PC-3 (cell line): ENCODE measurements around the gene ZCWPW2. TPM values are rescaled to one million over a fixed set of nuclear protein-coding genes. Genes with fewer than 3 reads are reported as not detected.

Experiments
- ATAC-seq: fragments of 200-7000 bp; cut with Tn5 transposase; 2 replicates; pipeline ENCODE4 v1.9.1; 2020; ENCODE audit warnings: mild to moderate bottlenecking, moderate library complexity
- BruUV-seq: library from RNA; stranded (reverse); fragments of 400-500 nt; replicated peaks from 2 replicates; lab custom pipeline; 2021; lab: Mats Ljungman, UMichigan
- CTCF ChIA-PET: fragments of 300-600 bp; sonication (Branson Sonifier 250); formaldehyde crosslinking; loops from one replicate; lab custom pipeline; 2022; ENCODE audit warnings: antibody characterized with exemption; lab: Charles Lee
- POLR2A ChIA-PET: fragments of 300-600 bp; sonication (Branson Sonifier 250); formaldehyde crosslinking; loops from one replicate; lab custom pipeline; 2022; ENCODE audit warnings: antibody characterized with exemption; ENCODE audit not compliant: unreplicated experiment; lab: Charles Lee
- DNase-seq: peaks from one replicate; pipeline ENCODE4 v3.0.0-alpha.2; 2015
- H2AFZ ChIP-seq: fragments of 300-600 bp; sonication (generic); 2 replicates; pipeline ENCODE4 v1.6.0; 2016; ENCODE audit warnings: antibody characterized with exemption, low read length
- H3F3A ChIP-seq: fragments of 300-600 bp; sonication (generic); one replicate; pipeline ENCODE4 v1.6.0; 2017; ENCODE audit warnings: antibody characterized with exemption, low read length, control low read depth, mild to moderate bottlenecking; ENCODE audit not compliant: unreplicated experiment
- H3K27ac ChIP-seq: fragments of 300-600 bp; sonication (generic); 2 replicates; pipeline ENCODE4 v1.5.1; 2016; ENCODE audit warnings: mild to moderate bottlenecking, low read length
- H3K27me3 ChIP-seq: fragments of 300-600 bp; sonication (generic); 2 replicates; pipeline ENCODE4 v1.6.1; 2016; ENCODE audit warnings: low read length, mixed read lengths
- H3K36me3 ChIP-seq: fragments of 300-600 bp; sonication (generic); 2 replicates; pipeline ENCODE4 v1.6.1; 2016; ENCODE audit warnings: low read depth, mixed run types, low read length, mixed read lengths
- H3K4me1 ChIP-seq: fragments of 300-600 bp; sonication (generic); 2 replicates; pipeline ENCODE4 v1.5.1; 2016; ENCODE audit warnings: low read length; ENCODE audit not compliant: insufficient read depth
- H3K4me2 ChIP-seq: fragments of 300-600 bp; sonication (generic); 2 replicates; pipeline ENCODE4 v1.6.0; 2016; ENCODE audit warnings: low read length
- H3K4me3 ChIP-seq: fragments of 300-600 bp; sonication (generic); 2 replicates; pipeline ENCODE4 v1.5.1; 2016; ENCODE audit warnings: mild to moderate bottlenecking, low read length, mixed read lengths
- H3K79me2 ChIP-seq: fragments of 300-600 bp; sonication (generic); 2 replicates; pipeline ENCODE4 v1.6.1; 2017; ENCODE audit warnings: low read length, mixed read lengths
- H3K9ac ChIP-seq: fragments of 300-600 bp; sonication (generic); 2 replicates; pipeline ENCODE4 v1.6.0; 2016; ENCODE audit warnings: mild to moderate bottlenecking, low read length
- H3K9me2 ChIP-seq: fragments of 300-600 bp; sonication (generic); replicated peaks from 2 replicates; pipeline ENCODE4 v1.6.1; 2016; ENCODE audit warnings: mixed run types, low read length, mixed read lengths
- H3K9me3 ChIP-seq: fragments of 300-600 bp; sonication (generic); 2 replicates; pipeline ENCODE4 v1.6.1; 2016; ENCODE audit warnings: low read length, mixed read lengths
- H4K20me1 ChIP-seq: fragments of 300-600 bp; sonication (generic); 2 replicates; pipeline ENCODE4 v1.6.1; 2016; ENCODE audit warnings: low read length, mixed read lengths
- CTCF ChIP-seq: fragments of 300-600 bp; sonication (generic); conservative IDR thresholded peaks from 2 replicates; pipeline ENCODE4 v1.5.1; 2017; ENCODE audit warnings: antibody characterized with exemption, low read depth, mild to moderate bottlenecking, low read length
- EZH2 ChIP-seq: fragments of 300-600 bp; sonication (generic); IDR thresholded peaks from one replicate; pipeline ENCODE4 v1.6.1; 2017; ENCODE audit warnings: antibody characterized with exemption, mild to moderate bottlenecking, low read length; ENCODE audit not compliant: unreplicated experiment
- EZH2phosphoT487 ChIP-seq: fragments of 300-600 bp; sonication (generic); IDR thresholded peaks from 2 replicates; pipeline ENCODE4 v1.6.1; 2018; ENCODE audit warnings: mild to moderate bottlenecking, antibody characterized with exemption, low read length, borderline replicate concordance
- intact Hi-C: fragments of 100-400 bp; cut with micrococcal nuclease; formaldehyde crosslinking; loops from 2 replicates; pipeline ENCODE4 v1.9.0; 2023
- total RNA-seq: library from RNA; depleted of rRNA; stranded (reverse); fragments of >200 nt; gene quantifications from 2 replicates; pipeline ENCODE4 v1.2.3, GENCODE V29; 2014

The ZCWPW2 gene
- total RNA-seq, 1 experiment from 2014 or later: not detected

GRCh38 chr3:28328188-28329151 lies 20.1 kb upstream of the ZCWPW2 start:
- no peaks in the 10 kb centered on the region for H3K4me1 ChIP-seq
- TF ChIP-seq EZH2phosphoT487 (no peak), EZH2 (no peak), CTCF (peak; percentile 82)
- no TSS peak for BruUV-seq
- intact Hi-C loops: loop anchor here (1.0 to 10.0 kb wide), 4 partner anchors 386 to 1194 kb away; no protein-coding TSS in a partner anchor
- H3K4me3 ChIP-seq: no peak overlapping the region
- peak; percentile 33; the same call in 1 of the 2 replicates for ATAC-seq
- H3K9me2 ChIP-seq: no peaks in the 10 kb centered on the region
- H2AFZ ChIP-seq: no peak overlapping the region
- POLR2A ChIA-PET: no interaction called here
- no peaks in the 10 kb centered on the region for H3K79me2 ChIP-seq
- no peak overlapping the region for H3K4me2 ChIP-seq
- no peaks in the 10 kb centered on the region for H3K9me3 ChIP-seq
- CTCF ChIA-PET: interaction anchor here (0.6 to 1.5 kb wide), 3 partner anchors 11 to 806 kb away, joined by 3 to 6 read pairs (median 5); no protein-coding TSS in a partner anchor
- H3K27me3 ChIP-seq: no peaks in the 10 kb centered on the region
- no peaks in the 10 kb centered on the region for H3F3A ChIP-seq
- no peak overlapping the region for H3K9ac ChIP-seq
- H3K36me3 ChIP-seq: peaks cover 32% of the 10 kb centered on the region
- H3K27ac ChIP-seq: no peak overlapping the region
- peak; percentile 75 for DNase-seq
- 0 out of 2 replicates have a peak, but pooled peaks cover 5% of the 10 kb centered on the region for H4K20me1 ChIP-seq

- Histone ChIP-seq H3K36me3 (peaks cover 19% of the 10 kb centered on the region), H3K4me1 (no peaks in the 10 kb centered on the region), H4K20me1 (no peaks in the 10 kb centered on the region), H3K9me2 (no peaks in the 10 kb centered on the region), H3K27ac (no peak overlapping the region), H3K27me3 (no peaks in the 10 kb centered on the region), H3F3A (no peaks in the 10 kb centered on the region), H3K79me2 (no peaks in the 10 kb centered on the region), H3K9ac (no peak overlapping the region), H3K9me3 (no peaks in the 10 kb centered on the region), H3K4me3 (no peak overlapping the region), H3K4me2 (no peak overlapping the region), H2AFZ (no peak overlapping the region)
- TF ChIP-seq EZH2phosphoT487: no peak
- peak; percentile 1; the same call in 1 of the 2 replicates for TF ChIP-seq CTCF
- intact Hi-C loops: no loop called here
- peak; percentile 42; the same call in 1 of the 2 replicates for ATAC-seq
- DNase-seq: peak; percentile 39
- CTCF ChIA-PET: no interaction called here
- BruUV-seq: no TSS peak
- POLR2A ChIA-PET: no interaction called here
Observed at GRCh38 chr3:28334552-28334951, 14.0 kb upstream of the ZCWPW2 start.
